NCI-H82 (cell line): ENCODE measurements around the gene C1QTNF1.

Source experiments
- DNase-seq: peaks from one replicate; lab custom pipeline; 2025; lab: John Stamatoyannopoulos, UW

The C1QTNF1 gene

GRCh38 chr17:78992542-78993212, 31.3 kb upstream of the C1QTNF1 start:
- no peak for DNase-seq

- peak; percentile 75 for DNase-seq
These were observed 30.6 kb upstream of the C1QTNF1 start for GRCh38 chr17:78993241-78993956.

DNA sequence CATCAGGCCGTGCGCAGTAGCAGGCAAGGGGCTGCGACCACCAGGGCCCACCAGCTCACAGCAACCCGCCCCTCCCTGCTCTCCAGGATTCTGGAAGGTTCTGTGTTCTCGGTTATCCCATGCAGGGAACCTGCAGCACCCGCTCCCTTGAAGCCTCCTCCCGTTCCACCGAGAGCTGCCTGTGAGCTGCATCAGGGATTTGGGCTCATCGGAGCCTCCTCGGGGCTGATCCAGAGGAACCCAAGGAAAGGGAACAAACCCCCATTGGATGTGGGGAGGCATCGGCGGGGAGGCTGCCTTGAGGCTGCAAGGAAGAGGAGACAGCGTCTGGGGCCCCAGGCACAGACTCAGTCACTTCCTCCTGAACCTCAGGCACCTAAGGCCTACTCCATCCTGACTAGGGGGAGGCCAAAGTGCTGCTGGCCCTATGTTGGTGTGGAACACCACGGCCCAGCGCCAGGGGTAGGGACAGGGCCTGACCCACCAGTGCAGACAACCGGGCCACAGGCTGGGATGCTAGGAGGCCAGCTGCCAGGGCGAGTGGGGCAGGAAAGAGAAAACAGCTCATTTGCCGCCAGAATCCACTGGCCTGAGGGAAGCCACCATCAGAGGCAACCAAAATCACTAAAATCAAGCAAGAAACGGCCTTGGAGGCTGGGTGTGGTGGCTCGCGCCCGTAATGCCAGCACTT, 29.8 kb upstream of the C1QTNF1 start:
- no peak for DNase-seq

DNA sequence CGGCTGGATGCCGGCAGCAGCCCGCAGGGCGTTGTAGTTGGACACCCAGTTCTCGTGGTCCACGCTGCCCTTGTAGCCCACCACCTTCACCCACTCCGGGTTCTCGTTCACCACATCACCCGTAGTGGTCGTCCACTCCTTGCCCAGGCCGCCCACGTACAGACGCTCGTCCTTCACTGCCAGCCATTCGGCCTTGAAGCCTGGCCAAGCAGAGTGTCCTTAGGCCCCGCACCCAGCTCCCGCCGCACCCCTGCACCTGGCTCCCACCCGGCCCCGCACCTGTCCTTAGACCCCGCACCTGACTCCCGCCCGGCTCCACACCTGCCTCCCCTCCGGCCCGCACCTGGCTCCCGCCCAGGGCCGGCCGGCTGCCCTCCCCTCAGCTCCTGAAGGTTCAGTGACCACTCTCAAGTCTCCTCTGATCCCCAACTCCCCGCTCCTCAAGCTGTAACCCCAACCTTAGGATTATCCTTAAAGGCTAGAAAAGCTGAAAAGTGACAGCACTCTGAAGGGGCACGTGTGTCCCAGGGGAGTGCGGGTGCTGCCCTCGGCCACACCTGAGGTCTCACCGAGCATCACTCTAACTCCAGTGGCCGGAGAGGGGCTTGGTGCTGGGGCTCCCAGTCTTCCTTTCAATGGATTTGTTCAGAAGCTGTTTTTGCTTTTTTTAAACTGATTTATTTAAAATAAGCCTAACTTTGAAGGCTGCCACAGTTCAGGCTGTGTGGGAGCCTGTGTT, 28.8 kb upstream of the C1QTNF1 start:
- DNase-seq, result no peak

DNA sequence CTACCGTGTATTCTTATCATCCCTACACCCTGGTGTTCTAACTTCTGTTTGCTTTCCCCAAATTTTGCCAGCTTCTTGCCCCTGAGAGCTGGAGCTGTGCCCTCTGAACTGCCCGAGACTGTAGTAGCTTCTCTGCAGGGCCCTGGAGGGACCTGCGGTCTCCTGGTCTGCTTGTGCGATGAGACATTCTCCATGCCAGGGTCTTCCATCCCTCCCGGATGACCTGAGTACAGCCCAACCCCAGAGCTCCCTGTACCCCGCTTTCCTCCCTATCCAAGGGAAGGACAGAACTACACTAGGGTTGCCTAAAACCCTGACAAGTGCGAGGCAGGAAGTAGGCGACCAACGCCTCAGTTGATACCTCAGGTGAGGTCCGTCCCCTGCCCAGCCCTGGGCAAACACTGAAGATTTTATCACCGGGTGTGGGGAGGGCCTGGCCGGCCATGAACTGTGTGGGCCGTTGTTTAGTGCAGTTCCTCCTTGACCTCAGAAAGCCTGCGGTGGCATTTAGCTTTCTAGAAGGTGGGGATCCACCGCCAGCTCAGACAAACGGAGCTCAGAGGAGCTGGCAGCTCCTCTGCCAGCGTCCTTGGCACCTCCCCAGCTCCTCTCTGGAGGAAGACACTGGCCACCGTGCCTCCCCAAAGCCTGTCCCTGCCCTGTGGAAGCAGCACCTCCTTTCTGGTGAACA, 28.1 kb upstream of the C1QTNF1 start:
- DNase-seq, result no peak

DNA sequence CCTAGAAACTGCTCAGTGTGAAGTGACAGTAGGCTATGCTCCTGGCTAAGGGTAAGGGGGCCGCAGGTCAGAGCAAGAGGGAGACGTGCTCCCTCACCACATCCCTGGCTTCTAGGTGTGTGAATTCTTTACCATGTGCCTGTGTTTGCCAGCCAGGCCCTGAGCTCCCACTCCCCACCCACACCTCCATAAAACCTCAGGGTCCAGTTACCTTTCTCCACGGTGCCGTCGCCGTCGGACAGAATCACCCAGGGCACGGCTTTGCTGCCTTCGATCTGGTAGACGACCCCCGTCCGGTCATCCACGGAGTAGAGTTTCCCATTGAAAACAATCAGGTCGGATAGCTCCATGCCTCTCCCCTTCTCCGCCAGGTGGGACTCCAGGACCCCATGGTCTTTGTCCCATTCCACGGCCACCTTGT, 27.2 kb upstream of the C1QTNF1 start:
- no peak for DNase-seq

- DNase-seq, result no peak
These were observed 26.7 kb upstream of the C1QTNF1 start for GRCh38 chr17:78997231-78997741.

DNA sequence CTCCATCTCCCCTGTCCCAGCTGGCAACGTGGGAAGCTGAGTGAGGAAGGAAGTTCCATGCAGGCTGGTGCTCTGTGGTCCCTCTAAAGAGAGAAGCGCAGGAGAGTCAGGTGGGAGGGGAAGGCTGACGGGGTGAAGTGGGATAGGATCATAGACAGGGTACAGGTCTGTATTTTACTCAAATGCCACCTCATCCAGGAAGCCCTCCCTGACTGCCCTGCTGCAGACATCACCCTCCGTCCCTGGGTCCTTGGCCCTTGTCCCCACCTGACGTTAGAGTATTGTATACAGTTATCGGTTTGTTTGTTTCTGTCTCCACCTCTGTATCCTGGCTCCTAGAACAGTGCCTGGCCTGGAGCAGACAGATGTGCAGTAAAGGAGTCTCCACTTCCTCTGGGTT, 26.1 kb upstream of the C1QTNF1 start:
- DNase-seq, result no peak

DNA sequence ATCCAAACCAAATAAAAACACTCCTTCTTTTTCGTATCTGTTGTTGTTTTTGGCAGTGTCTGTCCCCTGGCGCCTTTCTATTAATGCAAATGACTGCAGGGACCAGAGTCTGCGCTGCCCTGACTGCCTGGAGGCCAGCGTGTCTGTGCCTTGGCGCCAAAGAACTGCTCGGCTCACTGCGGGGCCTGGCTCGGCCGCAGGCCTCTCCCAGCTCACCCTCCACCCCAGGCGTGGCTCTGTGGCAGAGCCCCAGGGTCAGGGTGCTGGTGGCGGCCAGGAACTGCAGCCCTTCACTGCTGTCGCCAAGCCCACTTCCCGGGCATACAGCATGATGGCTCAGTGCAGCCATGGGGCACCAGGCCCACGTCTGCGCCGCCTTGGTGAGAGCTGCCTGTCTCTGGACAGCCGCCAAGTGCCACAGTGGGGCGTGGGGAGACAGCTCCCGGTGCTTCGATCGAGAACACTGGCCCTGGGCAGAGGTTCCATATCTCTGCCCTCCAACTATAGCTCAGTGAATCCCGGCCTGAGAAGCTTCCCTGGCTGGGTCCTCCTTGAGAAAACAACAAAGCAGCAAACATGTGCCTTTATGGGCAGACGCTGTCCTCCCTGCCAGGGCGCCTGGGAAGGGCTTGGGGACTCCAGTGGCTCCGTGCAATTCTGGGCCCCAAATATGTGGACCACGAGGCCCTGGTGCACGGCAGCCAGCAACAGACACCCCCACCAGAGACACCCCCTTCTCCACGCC, 25.5 kb upstream of the C1QTNF1 start:
- no peak for DNase-seq

DNA sequence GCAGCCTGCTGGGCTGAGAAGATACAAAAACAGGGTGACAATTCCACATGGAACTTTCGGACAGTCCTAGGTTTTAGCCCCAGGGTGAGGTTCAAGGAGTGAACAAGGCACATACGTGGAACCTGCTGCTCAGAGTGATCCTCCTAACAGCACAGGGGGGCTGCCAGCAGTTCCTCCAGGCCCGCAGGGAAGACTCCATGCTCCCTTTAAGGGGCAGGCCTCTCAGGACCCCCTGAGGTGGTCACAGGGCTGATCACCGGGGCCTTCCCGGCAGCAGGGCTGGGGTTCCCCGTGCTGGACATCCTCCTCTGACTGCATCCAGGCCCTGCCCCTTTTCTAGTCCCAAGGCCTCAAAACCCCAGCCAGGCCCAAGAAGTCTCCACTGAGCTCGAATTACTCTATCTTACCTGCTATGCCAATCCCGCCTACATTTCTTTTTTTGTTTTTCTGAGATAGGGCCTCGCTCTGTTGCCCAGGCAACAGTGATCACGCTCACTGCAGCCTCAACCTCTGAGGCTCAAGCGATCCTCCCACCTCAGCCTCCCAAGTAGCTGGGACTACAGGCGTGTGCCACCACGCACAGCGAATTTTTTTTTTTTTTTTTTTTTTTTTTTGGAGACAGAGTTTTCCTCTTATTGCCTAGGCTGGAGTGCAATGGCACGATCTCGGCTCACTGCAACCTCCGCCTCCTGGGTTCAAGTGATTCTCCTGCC, 24.8 kb upstream of the C1QTNF1 start:
- no peak for DNase-seq

- no peak for DNase-seq
These were observed 24.0 kb upstream of the C1QTNF1 start for GRCh38 chr17:78999947-79000395.

DNA sequence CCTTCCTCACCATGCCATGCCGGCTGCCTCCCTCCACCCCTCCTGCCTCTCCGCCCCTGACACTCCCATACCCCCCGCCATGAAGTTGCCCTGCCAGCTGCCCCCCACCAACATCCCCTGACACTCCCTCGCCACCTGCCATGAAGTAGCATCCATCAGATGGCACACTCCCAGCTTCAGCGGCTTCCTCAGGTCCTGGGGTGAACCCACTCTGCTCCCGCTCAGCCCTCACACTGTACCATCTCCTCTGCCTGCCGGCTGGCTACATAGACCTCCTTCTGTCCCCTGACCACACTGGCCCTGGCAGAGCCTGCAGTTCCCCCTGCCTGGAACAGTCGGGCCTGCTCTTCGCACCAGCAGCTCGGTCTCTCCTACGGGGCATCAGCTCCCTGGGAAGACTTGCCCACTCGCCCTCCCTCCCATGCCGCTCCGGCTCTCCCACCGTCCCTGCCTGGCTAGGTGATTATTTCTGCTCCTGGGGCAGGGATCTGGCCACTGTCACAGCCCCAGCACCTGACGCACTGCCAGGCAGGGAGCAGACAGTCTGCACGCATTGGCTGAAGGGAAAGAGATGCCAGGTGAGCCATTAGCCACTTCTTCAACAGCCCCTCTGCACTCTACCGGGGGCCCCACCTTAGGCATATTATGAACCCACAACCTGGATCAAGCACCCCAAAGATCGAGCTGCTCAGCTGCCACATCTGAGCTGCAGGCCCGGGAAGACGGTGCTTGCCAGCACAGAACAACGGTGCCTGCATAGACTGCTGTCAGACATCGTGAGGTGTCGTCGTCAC, 23.4 kb upstream of the C1QTNF1 start:
- no peak for DNase-seq

DNA sequence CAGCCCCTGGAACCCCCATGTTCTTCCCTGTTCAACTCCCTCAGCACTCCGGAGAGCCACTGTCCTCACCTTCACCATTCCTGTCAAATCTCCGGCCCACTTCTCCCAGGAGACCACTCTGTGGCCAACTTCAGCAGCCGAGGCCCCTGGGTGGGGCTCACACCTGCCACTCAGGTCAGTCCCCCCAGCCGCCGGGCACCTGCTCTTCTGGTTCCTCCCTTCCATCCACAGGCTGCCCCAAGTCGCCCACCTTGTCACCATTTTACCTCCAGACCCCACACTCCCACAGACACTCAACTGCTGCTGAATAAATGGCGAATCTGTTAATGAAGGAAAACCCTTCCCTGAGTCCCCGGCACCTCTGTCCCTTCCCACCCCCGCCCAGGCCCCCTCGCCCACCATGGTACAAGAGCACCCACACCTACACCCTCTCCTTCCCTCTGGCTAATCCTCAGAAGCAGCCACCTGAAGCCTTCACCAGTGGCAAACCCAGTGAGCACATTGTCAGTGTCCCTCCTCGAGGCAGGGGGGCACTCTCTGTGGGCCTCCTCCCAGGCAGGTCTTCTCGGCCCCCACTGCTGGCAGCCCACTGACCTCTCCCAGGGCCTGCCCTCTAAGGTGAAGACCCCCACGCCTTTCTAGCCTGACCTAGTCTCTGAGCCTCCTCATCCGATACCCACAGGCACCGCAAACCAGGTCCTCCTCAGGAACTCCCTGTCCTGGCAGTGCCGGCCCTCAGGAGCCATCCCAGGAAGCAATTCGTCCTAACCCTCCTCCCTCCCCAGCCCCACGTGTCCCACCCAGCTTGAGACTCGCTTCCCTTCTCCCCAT, 22.6 kb upstream of the C1QTNF1 start:
- DNase-seq, result no peak

DNA sequence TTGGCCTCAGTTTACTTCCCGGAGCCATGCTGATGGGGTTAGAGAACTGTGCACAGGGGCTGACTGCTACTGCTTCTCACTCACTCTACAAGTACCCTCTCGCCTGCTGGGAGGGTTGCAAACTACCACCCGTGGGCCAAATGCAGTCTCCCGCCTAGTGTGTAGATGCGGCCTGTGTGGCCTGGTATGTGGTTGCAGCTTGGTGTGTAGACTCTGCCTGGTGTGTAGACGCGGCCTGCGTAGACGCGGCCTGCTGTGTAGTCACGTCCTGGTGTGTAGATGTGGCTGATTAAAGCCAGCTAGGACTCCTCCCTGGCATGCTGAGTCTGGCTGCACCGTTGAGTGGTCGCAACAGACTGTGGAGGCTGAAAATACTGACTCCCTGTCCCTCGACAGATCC, 21.7 kb upstream of the C1QTNF1 start:
- DNase-seq, result no peak

GRCh38 chr17:79002796-79003593, 21.0 kb upstream of the C1QTNF1 start:
- DNase-seq, result no peak

DNA sequence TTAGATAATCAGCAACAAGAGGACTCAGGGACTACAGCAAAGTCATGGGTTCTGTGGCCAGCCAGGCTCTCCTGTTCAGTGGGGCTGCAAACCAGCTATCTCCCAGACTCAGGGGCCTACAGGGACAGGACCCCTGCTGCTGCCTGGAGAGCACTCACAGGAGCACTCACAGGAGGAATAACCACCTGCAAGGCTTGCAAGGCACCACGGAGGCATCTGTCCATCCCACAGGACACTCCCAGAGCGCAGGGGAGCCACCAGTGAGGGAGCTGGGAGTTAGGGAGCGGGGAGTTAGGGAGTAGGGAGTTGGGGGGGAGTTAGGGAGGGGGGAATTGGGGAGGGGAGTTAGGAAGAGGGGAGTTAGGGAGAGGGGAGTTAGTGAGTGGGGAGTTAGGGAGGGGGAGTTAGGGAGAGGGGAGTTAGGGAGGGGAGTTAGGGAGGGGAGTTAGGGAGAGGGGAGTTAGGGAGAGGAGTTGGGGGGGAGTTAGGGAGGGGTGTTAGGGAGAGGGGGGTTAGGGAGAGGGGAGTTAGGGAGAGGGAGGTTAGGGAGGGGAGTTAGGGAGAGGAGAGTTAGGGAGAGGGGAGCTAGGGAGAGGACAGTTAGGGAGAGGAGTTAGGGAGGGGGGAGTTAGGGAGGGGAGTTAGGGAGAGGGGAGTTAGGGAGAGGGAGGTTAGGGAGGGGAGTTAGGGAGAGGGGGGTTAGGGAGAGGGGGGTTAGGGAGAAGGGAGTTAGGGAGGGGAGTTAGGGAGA, 20.1 kb upstream of the C1QTNF1 start:
- DNase-seq, result no peak
